ENCODE results near the gene HSPB9. TPM values are rescaled to one million over a fixed set of nuclear protein-coding genes. Genes with fewer than 3 reads are reported as not detected.
A peak's percentile ranks its signal among the peaks of the same experiment; 100 is the strongest.

The HSPB9 gene
- total RNA-seq, 1 donor from 2014 or later: 1.2 TPM

GRCh38 chr17:42103221-42103954 is 19.2 kb upstream of the HSPB9 start:
- DNase-seq (ENCODE audit: extremely low spot score in 2 of 2): no peak
- H3K4me3 ChIP-seq: no peak overlapping the region
- TF ChIP-seq CTCF (IDR thresholded peaks at IDR 0.05) (no peak), POLR2A (IDR thresholded peaks at IDR 0.05) (no peak), POLR2AphosphoS5 (IDR thresholded peaks at IDR 0.05; ENCODE audit: insufficient read depth in 1 of 2, low read depth in 1 of 2) (no peak)
- intact Hi-C loops (cut with DNase I): no loop called here
- H3K9me3 ChIP-seq: no peaks in the 10 kb centered on the region
- peaks cover 6% of the 10 kb centered on the region for H3K4me1 ChIP-seq
- no peak overlapping the region for H3K27ac ChIP-seq
- H3K36me3 ChIP-seq: peaks cover 0 to 8% of the 10 kb centered on the region in 2 donors
- no peaks in the 10 kb centered on the region for H3K27me3 ChIP-seq

GRCh38 chr17:42104264-42104663 is 18.3 kb upstream of the HSPB9 start:
- no peak for TF ChIP-seq POLR2A (IDR thresholded peaks at IDR 0.05)
- TF ChIP-seq CTCF (IDR thresholded peaks at IDR 0.05): no peak
- TF ChIP-seq POLR2AphosphoS5 (IDR thresholded peaks at IDR 0.05; ENCODE audit: insufficient read depth in 1 of 2, low read depth in 1 of 2): no peak
- intact Hi-C loops (cut with DNase I): no loop called here
- Histone ChIP-seq H3K36me3 (peaks cover 0 to 8% of the 10 kb centered on the region in 2 donors), H3K4me3 (no peak overlapping the region), H3K4me1 (peaks cover 4% of the 10 kb centered on the region), H3K9me3 (no peaks in the 10 kb centered on the region), H3K27me3 (no peaks in the 10 kb centered on the region), H3K27ac (no peak overlapping the region)
- DNase-seq (ENCODE audit: extremely low spot score in 2 of 2): no peak

- Histone ChIP-seq H3K36me3 (peaks cover 0 to 8% of the 10 kb centered on the region in 2 donors), H3K4me3 (no peak overlapping the region), H3K27me3 (no peaks in the 10 kb centered on the region), H3K9me3 (no peaks in the 10 kb centered on the region), H3K27ac (no peak overlapping the region), H3K4me1 (peaks cover 12% of the 10 kb centered on the region)
- TF ChIP-seq CTCF (IDR thresholded peaks at IDR 0.05): no peak
- no peak for TF ChIP-seq POLR2A (IDR thresholded peaks at IDR 0.05)
- no peak for DNase-seq (ENCODE audit: extremely low spot score in 2 of 2)
- intact Hi-C loops (cut with DNase I): no loop called here
Observed at GRCh38 chr17:42106009-42106408, 16.6 kb upstream of the HSPB9 start.

GRCh38 chr17:42107124-42107523 is 15.5 kb upstream of the HSPB9 start:
- H3K9me3 ChIP-seq: no peaks in the 10 kb centered on the region
- no peak for DNase-seq (ENCODE audit: extremely low spot score in 2 of 2)
- no peaks in the 10 kb centered on the region for H3K27me3 ChIP-seq
- TF ChIP-seq POLR2A (IDR thresholded peaks at IDR 0.05): no peak
- TF ChIP-seq CTCF (IDR thresholded peaks at IDR 0.05): no peak
- no peak for TF ChIP-seq POLR2AphosphoS5 (IDR thresholded peaks at IDR 0.05; ENCODE audit: insufficient read depth in 1 of 2, low read depth in 1 of 2)
- peaks cover 19% of the 10 kb centered on the region for H3K4me1 ChIP-seq
- H3K27ac ChIP-seq: no peak overlapping the region
- peaks cover 0 to 8% of the 10 kb centered on the region in 2 donors for H3K36me3 ChIP-seq
- peak overlapping the region in 1 of 2 donors; percentile 19 for H3K4me3 ChIP-seq
- intact Hi-C loops (cut with DNase I): no loop called here

All from vagina (tissue), 2 donors.